ENCODE data around the gene SMAD4. TPM values are rescaled to one million over a fixed set of nuclear protein-coding genes. Genes with fewer than 3 reads are reported as not detected.

Gene SMAD4
- total and polyA plus RNA-seq, 2 donors (not counting 3 experiments of a cell fraction or from before 2014, with no cell fraction given) = 63.5 to 82.8 TPM

DNA sequence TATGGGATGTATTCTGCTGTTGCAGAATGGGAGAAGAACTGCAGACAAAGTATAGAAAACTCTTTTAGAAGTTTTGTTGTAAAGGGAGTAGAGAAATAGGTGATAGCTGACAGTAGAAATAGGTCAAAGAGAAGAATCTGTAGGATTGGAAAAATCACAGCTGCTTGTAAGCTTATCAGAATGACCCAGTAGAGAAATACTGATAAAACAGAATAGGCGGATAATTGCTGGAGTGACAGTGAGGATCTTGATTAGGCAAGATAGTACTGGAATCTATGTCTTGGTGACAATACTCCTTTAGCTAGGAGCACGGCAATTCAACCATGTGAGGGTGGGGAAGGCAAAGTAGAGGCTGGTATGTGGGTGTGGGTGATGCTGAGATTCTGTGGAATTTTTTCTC, 4.5 kb upstream of the SMAD4 start:
- peaks cover 10% of the 10 kb centered on the region for H3K4me1 ChIP-seq (ENCODE audit: control insufficient read depth, extremely low read depth, insufficient read depth, low read length)
- H3K9ac ChIP-seq (replicated peaks; ENCODE audit: extremely low read depth, insufficient read depth, low read length) = no peak overlapping the region
- no peak overlapping the region for H3K27ac ChIP-seq (ENCODE audit: insufficient read depth, low read depth, low read length)
- H2AFZ ChIP-seq (ENCODE audit: low read depth, low read length) = no peak overlapping the region
- H3K79me2 ChIP-seq (ENCODE audit: control insufficient read depth, insufficient read depth, low read length) = peaks cover 9% of the 10 kb centered on the region
- H3K9me1 ChIP-seq (replicated peaks; ENCODE audit: control insufficient read depth, extremely low read depth, insufficient read depth, low read length) = no peaks in the 10 kb centered on the region
- TF ChIP-seq EZH2 (IDR thresholded peaks at IDR 0.05; ENCODE audit: borderline replicate concordance, low read depth, low read length, severe bottlenecking) (no peak), GATA2 (IDR thresholded peaks at IDR 0.05; ENCODE audit: insufficient read depth, insufficient read length, low read depth, low read length) (no peak), FOS (IDR thresholded peaks at IDR 0.05; ENCODE audit: borderline replicate concordance, insufficient read depth, low read length) (no peak), POLR2AphosphoS5 (IDR thresholded peaks at IDR 0.05; ENCODE audit: insufficient read depth, low read depth, low read length) (no peak), MYC (IDR thresholded peaks at IDR 0.05; ENCODE audit: low read depth, low read length) (no peak), POLR2A (IDR thresholded peaks at IDR 0.05; ENCODE audit: low read depth, low read length) (no peak), JUN (IDR thresholded peaks at IDR 0.05; ENCODE audit: borderline replicate concordance, insufficient read depth, insufficient read length, low read depth) (no peak)
- TF ChIP-seq, protein P1, sequence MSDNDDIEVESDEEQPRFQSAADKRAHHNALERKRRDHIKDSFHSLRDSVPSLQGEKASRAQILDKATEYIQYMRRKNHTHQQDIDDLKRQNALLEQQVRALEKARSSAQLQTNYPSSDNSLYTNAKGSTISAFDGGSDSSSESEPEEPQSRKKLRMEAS (IDR thresholded peaks at IDR 0.05; ENCODE audit: insufficient read depth, insufficient read length) = no peak
- TF ChIP-seq, protein P2, sequence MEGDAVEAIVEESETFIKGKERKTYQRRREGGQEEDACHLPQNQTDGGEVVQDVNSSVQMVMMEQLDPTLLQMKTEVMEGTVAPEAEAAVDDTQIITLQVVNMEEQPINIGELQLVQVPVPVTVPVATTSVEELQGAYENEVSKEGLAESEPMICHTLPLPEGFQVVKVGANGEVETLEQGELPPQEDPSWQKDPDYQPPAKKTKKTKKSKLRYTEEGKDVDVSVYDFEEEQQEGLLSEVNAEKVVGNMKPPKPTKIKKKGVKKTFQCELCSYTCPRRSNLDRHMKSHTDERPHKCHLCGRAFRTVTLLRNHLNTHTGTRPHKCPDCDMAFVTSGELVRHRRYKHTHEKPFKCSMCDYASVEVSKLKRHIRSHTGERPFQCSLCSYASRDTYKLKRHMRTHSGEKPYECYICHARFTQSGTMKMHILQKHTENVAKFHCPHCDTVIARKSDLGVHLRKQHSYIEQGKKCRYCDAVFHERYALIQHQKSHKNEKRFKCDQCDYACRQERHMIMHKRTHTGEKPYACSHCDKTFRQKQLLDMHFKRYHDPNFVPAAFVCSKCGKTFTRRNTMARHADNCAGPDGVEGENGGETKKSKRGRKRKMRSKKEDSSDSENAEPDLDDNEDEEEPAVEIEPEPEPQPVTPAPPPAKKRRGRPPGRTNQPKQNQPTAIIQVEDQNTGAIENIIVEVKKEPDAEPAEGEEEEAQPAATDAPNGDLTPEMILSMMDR (IDR thresholded peaks at IDR 0.05; ENCODE audit: extremely low read depth in 1 of 2, insufficient read depth in 1 of 2, low read depth in 1 of 2, low read length in 2 of 2) = no peak
- no peaks in the 10 kb centered on the region for H3K36me3 ChIP-seq (ENCODE audit: control insufficient read depth in 2 of 2, extremely low read depth in 1 of 2, insufficient read depth in 2 of 2, low read length in 2 of 2)
- H3K9me3 ChIP-seq (replicated peaks; ENCODE audit: control insufficient read depth, insufficient read depth, low read length) = no peaks in the 10 kb centered on the region
- FAIRE-seq = no peak
- dilution Hi-C loops (cut with MboI; ENCODE audit: extremely low pct_ligation_motif_present, low sequenced_read_pairs) (no loop called here), intact Hi-C loops (cut with micrococcal nuclease) (no loop called here)
- H3K27me3 ChIP-seq (ENCODE audit: control insufficient read depth in 2 of 2, insufficient read depth in 2 of 2, low read length in 2 of 2) = no peaks in the 10 kb centered on the region
- no peak overlapping the region for H3K4me3 ChIP-seq (replicated peaks in 1 of 3; ENCODE audit: insufficient read depth in 1 of 3, low read depth in 1 of 3, low read length in 3 of 3)
- ChIA-PET POLR2A (no interaction called here), CTCF (interaction anchor here (1.4 kb wide), 1 partner anchor 16 kb away, joined by 3 read pairs; no protein-coding TSS in a partner anchor)
- peaks cover 2% of the 10 kb centered on the region for H4K20me1 ChIP-seq (replicated peaks; ENCODE audit: control insufficient read depth, extremely low read depth, insufficient read depth, low read length)
- no peak for DNase-seq (ENCODE audit: low read depth, low spot score)
- BruUV-seq (replicated peaks) = no TSS peak
- H3K4me2 ChIP-seq (ENCODE audit: insufficient read depth, low read length) = no peak overlapping the region
